ENCODE data around the gene POLA1.

- no peak for TF ChIP-seq CTCF (IDR thresholded peaks at IDR 0.05)
- TF ChIP-seq EZH2 (IDR thresholded peaks at IDR 0.05): no peak
- no peak for TF ChIP-seq EZH2phosphoT487 (IDR thresholded peaks at IDR 0.05)
Observed at GRCh38 chrX:24828147-24828546, 134.4 kb downstream of the POLA1 start.

All from neural progenitor cell (in vitro differentiated cells).